ENCODE measurements around the gene SPATA12. TPM values are rescaled to one million over a fixed set of nuclear protein-coding genes. Genes with fewer than 3 reads are reported as not detected.

The SPATA12 gene
- total and polyA plus RNA-seq, 4 donors: not detected

GRCh38 chr3:57108684-57109083 is 48.2 kb downstream of the SPATA12 start:
- DNase-seq (ENCODE audit: low spot score): no peak
- no peaks in the 10 kb centered on the region for H3K4me1 ChIP-seq (ENCODE audit: control insufficient read depth in 4 of 4, insufficient read depth in 4 of 4, low read length in 3 of 4)
- H3K9me3 ChIP-seq (ENCODE audit: control insufficient read depth in 4 of 4, low read length in 3 of 4): no peaks in the 10 kb centered on the region
- H3K4me3 ChIP-seq (ENCODE audit: low read depth in 1 of 3, low read length in 3 of 3): no peak overlapping the region
- no peaks in the 10 kb centered on the region for H3K27me3 ChIP-seq (ENCODE audit: control insufficient read depth in 4 of 4, insufficient read depth in 4 of 4, low read length in 3 of 4)
- WGBS: 96% methylated on average over 8 of the region's 8 CpGs
- H3K36me3 ChIP-seq (ENCODE audit: control insufficient read depth in 4 of 4, insufficient read depth in 3 of 4, low read depth in 1 of 4, low read length in 3 of 4): no peaks in the 10 kb centered on the region
- H3K27ac ChIP-seq (ENCODE audit: low read depth in 1 of 2, low read length in 2 of 2): no peak overlapping the region
- H3K9ac ChIP-seq (ENCODE audit: low read depth in 1 of 2, low read length in 2 of 2): no peak overlapping the region
- TF ChIP-seq FOXA1 (IDR thresholded peaks at IDR 0.05): no peak
- TF ChIP-seq EGR1 (IDR thresholded peaks at IDR 0.05; ENCODE audit: low read depth in 2 of 2): no peak
- no peak for TF ChIP-seq YY1 (IDR thresholded peaks at IDR 0.05)
- no peak for TF ChIP-seq RXRA (IDR thresholded peaks at IDR 0.05)

- Histone ChIP-seq H3K9ac (ENCODE audit: low read depth in 1 of 2, low read length in 2 of 2) (no peak overlapping the region), H3K27me3 (ENCODE audit: control insufficient read depth in 4 of 4, insufficient read depth in 4 of 4, low read length in 3 of 4) (no peaks in the 10 kb centered on the region), H3K4me1 (ENCODE audit: control insufficient read depth in 4 of 4, insufficient read depth in 4 of 4, low read length in 3 of 4) (no peaks in the 10 kb centered on the region), H3K9me3 (ENCODE audit: control insufficient read depth in 4 of 4, low read length in 3 of 4) (no peaks in the 10 kb centered on the region), H3K27ac (ENCODE audit: low read depth in 1 of 2, low read length in 2 of 2) (no peak overlapping the region), H3K4me3 (ENCODE audit: low read depth in 1 of 3, low read length in 3 of 3) (no peak overlapping the region), H3K36me3 (ENCODE audit: control insufficient read depth in 4 of 4, insufficient read depth in 3 of 4, low read depth in 1 of 4, low read length in 3 of 4) (no peaks in the 10 kb centered on the region)
- DNase-seq (ENCODE audit: low spot score): no peak
- TF ChIP-seq FOXA2 (IDR thresholded peaks at IDR 0.05): no peak
- TF ChIP-seq JUND (IDR thresholded peaks at IDR 0.05): no peak
- no peak for TF ChIP-seq RXRA (IDR thresholded peaks at IDR 0.05)
- no peak for TF ChIP-seq HNF4G (IDR thresholded peaks at IDR 0.05)
- 82% methylated on average over 15 of the region's 15 CpGs for WGBS
These were observed 49.2 kb downstream of the SPATA12 start for GRCh38 chr3:57109437-57110199.

- DNase-seq (ENCODE audit: low spot score): no peak
- Histone ChIP-seq H3K9me3 (ENCODE audit: control insufficient read depth in 4 of 4, low read length in 3 of 4) (no peaks in the 10 kb centered on the region), H3K36me3 (ENCODE audit: control insufficient read depth in 4 of 4, insufficient read depth in 3 of 4, low read depth in 1 of 4, low read length in 3 of 4) (no peaks in the 10 kb centered on the region), H3K4me1 (ENCODE audit: control insufficient read depth in 4 of 4, insufficient read depth in 4 of 4, low read length in 3 of 4) (no peaks in the 10 kb centered on the region), H3K9ac (ENCODE audit: low read depth in 1 of 2, low read length in 2 of 2) (no peak overlapping the region), H3K27me3 (ENCODE audit: control insufficient read depth in 4 of 4, insufficient read depth in 4 of 4, low read length in 3 of 4) (no peaks in the 10 kb centered on the region), H3K4me3 (ENCODE audit: low read depth in 1 of 3, low read length in 3 of 3) (no peak overlapping the region), H3K27ac (ENCODE audit: low read depth in 1 of 2, low read length in 2 of 2) (no peak overlapping the region)
- TF ChIP-seq HNF4G (IDR thresholded peaks at IDR 0.05) (no peak), FOXA2 (IDR thresholded peaks at IDR 0.05) (no peak), FOXA1 (IDR thresholded peaks at IDR 0.05) (no peak), GABPA (IDR thresholded peaks at IDR 0.05 in 1 of 2, conservative IDR thresholded peaks at IDR 0.05 in 1 of 2) (no peak), RAD21 (IDR thresholded peaks at IDR 0.05) (no peak)
- 73% methylated on average over 4 of the region's 4 CpGs for WGBS
These were observed 49.8 kb downstream of the SPATA12 start for GRCh38 chr3:57110214-57110613.

- Histone ChIP-seq H3K36me3 (ENCODE audit: control insufficient read depth in 4 of 4, insufficient read depth in 3 of 4, low read depth in 1 of 4, low read length in 3 of 4) (no peaks in the 10 kb centered on the region), H3K27me3 (ENCODE audit: control insufficient read depth in 4 of 4, insufficient read depth in 4 of 4, low read length in 3 of 4) (no peaks in the 10 kb centered on the region), H3K27ac (ENCODE audit: low read depth in 1 of 2, low read length in 2 of 2) (no peak overlapping the region), H3K9ac (ENCODE audit: low read depth in 1 of 2, low read length in 2 of 2) (no peak overlapping the region), H3K4me3 (ENCODE audit: low read depth in 1 of 3, low read length in 3 of 3) (no peak overlapping the region), H3K9me3 (ENCODE audit: control insufficient read depth in 4 of 4, low read length in 3 of 4) (no peaks in the 10 kb centered on the region), H3K4me1 (ENCODE audit: control insufficient read depth in 4 of 4, insufficient read depth in 4 of 4, low read length in 3 of 4) (no peaks in the 10 kb centered on the region)
- TF ChIP-seq GABPA (IDR thresholded peaks at IDR 0.05 in 1 of 2, conservative IDR thresholded peaks at IDR 0.05 in 1 of 2) (no peak), SP1 (IDR thresholded peaks at IDR 0.05) (no peak), FOXA2 (IDR thresholded peaks at IDR 0.05) (no peak), FOXA1 (IDR thresholded peaks at IDR 0.05) (no peak), HNF4G (IDR thresholded peaks at IDR 0.05) (no peak), RXRA (IDR thresholded peaks at IDR 0.05) (no peak)
- 70% methylated on average over 14 of the region's 14 CpGs for WGBS
- no peak for DNase-seq (ENCODE audit: low spot score)
These were observed 50.3 kb downstream of the SPATA12 start for GRCh38 chr3:57110798-57111197.

Measured in liver (tissue), 9 donors.